HG03196 (cell line): ENCODE measurements around the gene SMG5.
A peak's percentile ranks its signal among the peaks of the same experiment; 100 is the strongest.
"Not testable (repeated sequence)": the region's sequence is repeated elsewhere in the genome, so short reads cannot be mapped to it uniquely, and the experiment has no call there.

Experiments used
- ATAC-seq: cut with Tn5 transposase; IDR thresholded peaks from one replicate; pipeline ENCODE4 v1.9.1; 2021; ENCODE audit not compliant: unreplicated experiment

The SMG5 gene

GRCh38 chr1:156282479-156283222 lies at the start of gene SMG5:
TSS of gene SMG5 (minus strand) at chr1:156282825. CDS start at chr1:156282680, 145 bp downstream.
- ATAC-seq = peak; percentile 72

- not testable (repeated sequence) for ATAC-seq
These were observed 40.6 kb upstream of the SMG5 start for GRCh38 chr1:156323179-156323578.

- ATAC-seq = no peak
These were observed 37.9 kb upstream of the SMG5 start for GRCh38 chr1:156320560-156320959.

DNA sequence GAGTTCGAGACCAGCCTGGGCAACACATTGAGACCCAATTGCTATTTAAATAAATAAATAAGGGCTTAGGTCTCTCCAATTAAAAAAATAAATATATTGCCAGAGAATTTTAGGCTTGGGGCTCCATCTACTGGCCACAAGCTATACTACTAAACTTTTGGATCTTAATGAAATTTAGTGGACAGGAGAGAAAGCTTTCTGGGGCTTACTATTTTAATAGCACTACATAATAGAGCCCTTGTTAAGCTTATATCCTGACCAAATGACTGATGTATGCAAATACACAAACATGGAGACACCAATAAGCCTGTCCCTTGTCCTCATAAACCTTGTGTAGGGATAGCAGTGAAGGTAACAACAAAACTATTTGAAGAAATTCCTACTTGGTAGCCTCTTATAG lies 37.0 kb upstream of the SMG5 start:
- no peak for ATAC-seq

- no peak for ATAC-seq
These were observed 34.3 kb upstream of the SMG5 start for GRCh38 chr1:156316909-156317308.

DNA sequence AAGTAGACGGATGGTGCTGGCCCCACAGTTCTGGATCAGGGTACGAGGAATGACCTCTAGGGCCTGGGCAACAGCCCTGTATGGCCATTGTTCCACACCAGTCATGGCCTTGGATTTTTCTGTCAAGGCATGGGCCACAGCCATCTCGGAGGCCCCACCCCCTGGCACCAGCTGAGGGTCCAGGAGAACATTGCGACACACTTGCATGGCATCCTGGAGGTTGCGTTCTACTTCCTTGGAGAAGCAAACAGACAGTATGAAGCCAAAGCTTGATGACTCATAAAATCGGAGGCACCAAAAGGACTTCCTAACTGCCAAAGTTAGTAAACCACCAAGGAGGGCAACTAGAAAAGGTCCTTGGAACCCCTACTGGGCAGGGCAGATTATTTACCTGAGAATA lies 28.3 kb upstream of the SMG5 start:
- ATAC-seq = no peak

GRCh38 chr1:156308078-156308477 lies 25.5 kb upstream of the SMG5 start:
- ATAC-seq = no peak

GRCh38 chr1:156305215-156305614 lies 22.6 kb upstream of the SMG5 start:
- no peak for ATAC-seq

DNA sequence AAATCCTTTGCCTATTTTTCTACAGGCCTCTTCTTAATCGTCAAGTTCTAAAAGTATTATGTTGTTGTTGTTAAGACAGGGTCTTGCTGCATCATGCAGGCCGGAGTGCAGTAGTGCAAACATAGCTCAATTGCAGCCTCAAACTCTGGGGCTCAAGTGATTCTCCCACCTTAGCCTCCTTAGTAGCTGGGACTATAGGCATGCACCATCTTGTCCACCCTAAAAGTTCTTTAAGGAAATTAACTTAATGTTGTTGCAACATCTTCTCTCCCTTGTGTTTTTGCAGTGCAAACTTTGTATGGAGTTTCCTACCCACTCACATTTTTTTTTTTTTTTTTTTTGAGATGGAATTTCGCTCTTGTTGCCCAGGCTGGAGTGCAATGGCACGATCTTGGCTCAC lies 20.6 kb upstream of the SMG5 start:
- ATAC-seq = no peak

- ATAC-seq = no peak
These were observed 16.3 kb upstream of the SMG5 start, which contains the start of gene VHLL for GRCh38 chr1:156298852-156299357. TSS of gene VHLL (minus strand) at chr1:156299307. CDS start at chr1:156299189, 118 bp downstream.

DNA sequence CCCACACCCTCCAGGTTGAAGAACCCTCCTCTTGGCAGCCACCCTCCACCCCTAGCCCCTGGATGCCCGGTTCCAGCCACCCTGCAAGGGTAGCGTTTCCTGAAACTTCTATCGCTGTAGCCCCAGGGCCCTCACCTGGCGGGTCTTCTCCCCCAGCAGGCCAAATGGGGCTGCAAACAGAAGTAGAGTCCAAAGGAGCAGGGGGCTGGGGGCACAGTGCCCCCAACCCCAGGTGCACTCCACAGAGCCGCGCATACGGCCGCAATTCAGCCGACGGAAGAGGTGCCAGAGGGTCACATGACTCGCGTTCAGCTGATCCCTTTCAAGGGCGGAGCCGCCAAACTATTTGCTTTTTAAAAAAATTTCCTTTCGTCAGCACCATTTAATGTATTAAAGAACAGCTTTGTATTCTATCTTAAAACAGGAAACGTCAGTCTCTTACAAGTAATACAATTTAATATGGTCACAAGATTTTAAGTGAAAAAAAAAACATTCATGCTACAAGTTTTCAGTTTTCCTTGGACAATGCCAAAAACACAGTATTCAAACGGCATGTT lies 12.8 kb upstream of the SMG5 start, which contains the start of gene GLMP:
Gene GLMP (minus strand): TSS at position 289 of the 557 bp plus-strand sequence. CDS start 34 bp downstream, at position 255.
- no peak for ATAC-seq

DNA sequence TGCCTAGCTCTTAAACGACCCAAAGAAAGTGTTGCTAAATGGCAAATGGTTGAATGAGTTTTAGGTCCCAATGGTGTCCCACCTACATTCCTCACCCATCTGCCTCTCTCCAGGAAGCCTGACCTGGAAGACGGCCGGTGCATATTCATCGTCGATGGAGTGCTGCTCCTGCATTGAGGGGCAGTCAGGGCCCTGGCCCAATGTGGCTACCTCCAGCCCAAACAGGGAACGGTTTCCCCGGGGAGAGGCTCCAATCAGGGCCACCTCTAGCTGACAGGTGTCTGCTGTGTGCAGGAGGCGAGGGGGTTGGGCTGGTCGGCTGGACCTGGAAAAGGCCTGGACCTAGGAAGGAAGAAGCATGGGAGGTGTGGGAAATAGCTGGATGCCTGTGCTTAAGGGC lies 11.3 kb upstream of the SMG5 start:
- no peak for ATAC-seq

- no peak for ATAC-seq
These were observed 10.4 kb upstream of the SMG5 start for GRCh38 chr1:156293098-156293434.

- no peak for ATAC-seq
These were observed 8.8 kb upstream of the SMG5 start for GRCh38 chr1:156291226-156292061.

GRCh38 chr1:156289857-156290256 lies 7.2 kb upstream of the SMG5 start:
- ATAC-seq = no peak

- no peak for ATAC-seq
These were observed 3.4 kb upstream of the SMG5 start for GRCh38 chr1:156286061-156286460.

- no peak for ATAC-seq
These were observed 2.8 kb upstream of the SMG5 start for GRCh38 chr1:156285437-156285836.

DNA sequence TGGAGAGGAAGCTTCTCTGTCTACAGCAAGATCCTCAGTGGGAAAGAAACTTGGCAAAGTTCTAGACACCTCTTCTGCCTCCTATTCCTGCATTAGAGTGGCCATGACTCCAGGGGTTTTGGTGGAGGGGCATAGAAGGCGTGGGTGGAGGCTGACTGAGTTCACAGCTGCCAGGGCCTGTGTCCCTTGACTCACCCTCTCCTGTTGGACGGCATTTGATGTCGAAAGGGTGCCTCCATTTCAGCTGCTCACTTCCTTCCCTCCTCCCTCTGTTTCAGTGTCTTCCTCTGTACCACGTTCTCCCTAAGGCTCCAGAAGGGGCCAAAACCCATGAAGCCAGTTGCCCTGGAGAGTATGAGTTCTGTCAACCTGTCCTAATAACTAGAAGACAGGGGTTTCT lies 2.1 kb upstream of the SMG5 start:
- ATAC-seq = no peak

- ATAC-seq = no peak
These were observed 1.5 kb upstream of the SMG5 start, which contains the start of gene TMEM79 for GRCh38 chr1:156284112-156284511. TSS of gene TMEM79 (plus strand) at chr1:156284325. CDS start at chr1:156285227, 902 bp downstream.

GRCh38 chr1:156283521-156283920 lies 896 bp upstream of the SMG5 start:
- no peak for ATAC-seq

GRCh38 chr1:156281693-156282478 lies 739 bp downstream of the SMG5 start:
- ATAC-seq = peak; percentile 2
